ENCODE data around the gene ANGEL1. TPM values are rescaled to one million over a fixed set of nuclear protein-coding genes. Genes with fewer than 3 reads are reported as not detected.

Gene ANGEL1
- total and polyA plus RNA-seq, 9 of the 15 experiments (the other 6 are each of a cell fraction or from before 2014, with no cell fraction given), result 2.1 to 22.2 (median 7.3) TPM

GRCh38 chr14:76812422-76813383 is at the start of gene ANGEL1 (continued):
- peak; percentile 74 for TF ChIP-seq RAD51 (IDR thresholded peaks at IDR 0.05; ENCODE audit: borderline replicate concordance, low read depth)
- peak; percentile 39; the same call in 1 of the 2 replicates for TF ChIP-seq MTA3 (IDR thresholded peaks at IDR 0.05; ENCODE audit: borderline replicate concordance)
- TF ChIP-seq SIN3A (IDR thresholded peaks at IDR 0.05; ENCODE audit: borderline replicate concordance in 2 of 2, control insufficient read depth in 1 of 2, low read depth in 2 of 2, low read length in 2 of 2), result peak; percentile 80 to 91; a peak in 3 of 4 replicates
- peak; percentile 83 to 88 for TF ChIP-seq NRF1 (conservative IDR thresholded peaks at IDR 0.05 in 1 of 2, IDR thresholded peaks at IDR 0.05 in 1 of 2)
- TF ChIP-seq PHF21A (IDR thresholded peaks at IDR 0.05; ENCODE audit: borderline replicate concordance, low read depth), result no peak
- peak; percentile 95 for TF ChIP-seq THAP7 (CRISPR knock-in tag; IDR thresholded peaks at IDR 0.05)
- TF ChIP-seq ATF7 (IDR thresholded peaks at IDR 0.05), result peak; percentile 67
- TF ChIP-seq C11orf30 (IDR thresholded peaks at IDR 0.05; ENCODE audit: low read depth), result 0 out of 2 replicates have a peak, but pooled peaks have one; percentile 8
- TF ChIP-seq HMGN3 (IDR thresholded peaks at IDR 0.05; ENCODE audit: borderline replicate concordance, extremely low read depth, insufficient read length, low read depth, low read length), result peak; percentile 73
- TF ChIP-seq USF1 (CRISPR knock-in tag; IDR thresholded peaks at IDR 0.05), result peak; percentile 96
- TF ChIP-seq PHTF2 (CRISPR knock-in tag; IDR thresholded peaks at IDR 0.05), result no peak
- no peak for TF ChIP-seq ZBTB2 (IDR thresholded peaks at IDR 0.05)
- peak; percentile 91 for TF ChIP-seq MAX (CRISPR knock-in tag; IDR thresholded peaks at IDR 0.05)
- TF ChIP-seq RBBP5 (IDR thresholded peaks at IDR 0.05; ENCODE audit: borderline replicate concordance, insufficient read depth, low read length, poor library complexity, severe bottlenecking), result no peak
- peak; percentile 42; the same call in 1 of the 2 replicates for TF ChIP-seq EP300 (IDR thresholded peaks at IDR 0.05; ENCODE audit: low read length)
- TF ChIP-seq ILK (tag; IDR thresholded peaks at IDR 0.05; ENCODE audit: borderline replicate concordance, low read depth), result no peak
- TF ChIP-seq FOXP4 (CRISPR knock-in tag; IDR thresholded peaks at IDR 0.05; ENCODE audit: borderline replicate concordance), result no peak
- TF ChIP-seq ZNF263 (CRISPR knock-in tag; IDR thresholded peaks at IDR 0.05; ENCODE audit: borderline replicate concordance), result peak; percentile 91
- peak; percentile 94 for TF ChIP-seq RB1 (IDR thresholded peaks at IDR 0.05; ENCODE audit: low read depth)
- peak; percentile 27; the same call in 1 of the 2 replicates for TF ChIP-seq CBFA2T2 (conservative IDR thresholded peaks at IDR 0.05)
- TF ChIP-seq KLF6 (CRISPR knock-in tag; IDR thresholded peaks at IDR 0.05; ENCODE audit: borderline replicate concordance), result no peak

Measured in K562 (cell line).